A549 treated with RU486 at 1 μM for 4 hours (cell line): Measurements from ENCODE around the gene CFAP74. TPM values are rescaled to one million over a fixed set of nuclear protein-coding genes. Genes with fewer than 3 reads are reported as not detected.

Source experiments
- total RNA-seq: library from RNA; stranded (reverse); fragments of 200-300 nt; extraction: Qiagen RNA extraction; gene quantifications from 5 replicates; pipeline ENCODE4 v1.2.3, GENCODE V29; 2022; ENCODE audit warnings: low read depth

Gene CFAP74
- total RNA-seq, result 0.10 TPM in 1 of 5 replicates, not detected in the others

GRCh38 chr1:2003541-2004131 lies at the start of gene CFAP74:
Gene CFAP74 (minus strand): TSS chr1:2003786. CDS start chr1:1990956, 12,830 bp downstream.

GRCh38 chr1:2049718-2050431 lies 46.3 kb upstream of the CFAP74 start, which contains the start of gene PRKCZ:
Gene PRKCZ (plus strand): TSS chr1:2050411. CDS start chr1:2050631, 220 bp downstream.

GRCh38 chr1:2019172-2019543 lies 15.6 kb upstream of the CFAP74 start, which contains the start of gene GABRD:
Gene GABRD (plus strand): TSS chr1:2019345. CDS start chr1:2019424, 79 bp downstream.

GRCh38 chr1:1918901-1919303 lies 84.7 kb downstream of the CFAP74 start, which contains the start of gene TMEM52:
Gene TMEM52 (minus strand): TSS chr1:1919279. CDS start chr1:1919265, 14 bp downstream.

GRCh38 chr1:1914971-1915692 lies 88.5 kb downstream of the CFAP74 start, which contains the start of gene CALML6:
Gene CALML6 (plus strand): TSS chr1:1915260. CDS start chr1:1915281, 21 bp downstream.

GRCh38 chr1:1890506-1891348 lies 112.9 kb downstream of the CFAP74 start, which contains the start of gene GNB1:
Gene GNB1 (minus strand): TSS chr1:1891087. CDS start chr1:1825453, 65,634 bp downstream.

Other genes starting within 250 kb of the CFAP74 start
- 26.7 to 40.1 TPM (median 38.1 TPM) in 5 replicates for gene NADK, start 225.3 kb downstream of the CFAP74 start, total RNA-seq
- 179 to 201 TPM (median 185 TPM) in 5 replicates for gene GNB1, start 112.7 kb downstream of the CFAP74 start, total RNA-seq
- 0.22 to 0.27 TPM (median 0.25 TPM) in 4 of 5 replicates, not detected in the other for gene CALML6, start 88.5 kb downstream of the CFAP74 start, total RNA-seq
- 0.30 to 1.0 TPM (median 0.88 TPM) in 5 replicates for gene TMEM52, start 84.5 kb downstream of the CFAP74 start, total RNA-seq
- 0.23 to 0.81 TPM (median 0.55 TPM) in 5 replicates for gene GABRD, start 15.6 kb upstream of the CFAP74 start, total RNA-seq
- 6.5 to 8.9 TPM (median 8.4 TPM) in 5 replicates for gene PRKCZ, start 46.6 kb upstream of the CFAP74 start, total RNA-seq
- 36.9 to 64.0 TPM (median 55.6 TPM) in 5 replicates for gene FAAP20, start 191.0 kb upstream of the CFAP74 start, total RNA-seq
- 18.6 to 25.8 TPM (median 23.5 TPM) in 5 replicates for gene SKI, start 224.5 kb upstream of the CFAP74 start, total RNA-seq